Keratinocyte (primary cell): ENCODE data around the gene PCDHA2. TPM values are rescaled to one million over a fixed set of nuclear protein-coding genes. Genes with fewer than 3 reads are reported as not detected.
"Not testable (repeated sequence)": the region's sequence is repeated elsewhere in the genome, so short reads cannot be mapped to it uniquely, and the experiment has no call there.

Source experiments
- DNase-seq: peaks from one replicate; pipeline ENCODE4 v3.0.0-alpha.2; 2011; ENCODE audit warnings: low read depth, missing footprints, low spot score
- FAIRE-seq: peaks from 2 replicates; lab custom pipeline; 2011; peaks lifted over from hg19 to GRCh38; lab: Jason Lieb, UNC
- H2AFZ ChIP-seq: 2 replicates; pipeline ENCODE4 v1.6.0; 2012; ENCODE audit warnings: low read length, control low read depth, inconsistent platforms; ENCODE audit not compliant: control insufficient read depth
- H3K27ac ChIP-seq: 2 replicates; pipeline ENCODE4 v1.5.1; 2011; ENCODE audit warnings: low read length; ENCODE audit not compliant: control insufficient read depth, insufficient read depth
- H3K27me3 ChIP-seq: 3 replicates; pipeline ENCODE4 v1.6.0; 2011; ENCODE audit warnings: low read length; ENCODE audit not compliant: control insufficient read depth, insufficient read depth; ENCODE audit errors: extremely low read depth
- H3K36me3 ChIP-seq, 2 experiments: 2 replicates in 1 of 2; 3 replicates in 1 of 2; pipeline ENCODE4 v1.5.1; 2011; ENCODE audit warnings: low read length in 2 of 2, mild to moderate bottlenecking in 1 of 2; ENCODE audit not compliant: control insufficient read depth in 2 of 2, insufficient read depth in 2 of 2; ENCODE audit errors: extremely low read depth in 1 of 2
- H3K4me1 ChIP-seq: 3 replicates; pipeline ENCODE4 v1.5.1; 2011; ENCODE audit warnings: low read length; ENCODE audit not compliant: control insufficient read depth, insufficient read depth; ENCODE audit errors: extremely low read depth
- H3K4me2 ChIP-seq: 3 replicates; pipeline ENCODE4 v1.6.0; 2011; ENCODE audit warnings: low read depth, low read length; ENCODE audit not compliant: control insufficient read depth, insufficient read depth; ENCODE audit errors: extremely low read depth
- H3K4me3 ChIP-seq, 3 experiments: fragments of 200-600 bp in 1 of 3; sonication (generic) in 1 of 3; 2 replicates in 2 of 3; 3 replicates in 1 of 3; pipeline ENCODE4 v1.5.1; 2011 to 2016; ENCODE audit warnings: low read length in 3 of 3, mild to moderate bottlenecking in 3 of 3, control low read depth in 2 of 3, inconsistent platforms in 1 of 3, low read depth in 1 of 3, mixed read lengths in 1 of 3, mixed run types in 1 of 3, moderate library complexity in 1 of 3; ENCODE audit not compliant: control insufficient read depth in 2 of 3, insufficient read depth in 2 of 3; ENCODE audit errors: extremely low read depth in 1 of 3
- H3K79me2 ChIP-seq: 2 replicates; pipeline ENCODE4 v1.6.0; 2012; ENCODE audit warnings: low read length; ENCODE audit not compliant: control insufficient read depth, insufficient read depth
- H3K9ac ChIP-seq: 3 replicates; pipeline ENCODE4 v1.6.0; 2011; ENCODE audit warnings: low read length; ENCODE audit not compliant: control insufficient read depth, insufficient read depth; ENCODE audit errors: extremely low read depth
- H3K9me1 ChIP-seq: 3 replicates; pipeline ENCODE4 v1.6.0; 2011; ENCODE audit warnings: low read length; ENCODE audit not compliant: control insufficient read depth, insufficient read depth; ENCODE audit errors: extremely low read depth
- H3K9me3 ChIP-seq: 2 replicates; pipeline ENCODE4 v1.5.1; 2012; ENCODE audit warnings: low read depth, low read length; ENCODE audit not compliant: control insufficient read depth
- H4K20me1 ChIP-seq: 3 replicates; pipeline ENCODE4 v1.6.0; 2011; ENCODE audit warnings: low read length; ENCODE audit not compliant: control insufficient read depth, insufficient read depth; ENCODE audit errors: extremely low read depth
- CTCF ChIP-seq, 3 experiments: IDR thresholded peaks in 1 of 3; conservative IDR thresholded peaks in 1 of 3; optimal IDR thresholded peaks in 1 of 3; 2 replicates in 2 of 3; 3 replicates in 1 of 3; pipeline versions ENCODE3 to v1.5.1; 2011; ENCODE audit warnings: low read length in 3 of 3, mild to moderate bottlenecking in 3 of 3, moderate library complexity in 2 of 3, control low read depth in 1 of 3, inconsistent platforms in 1 of 3; ENCODE audit not compliant: insufficient read depth in 2 of 3; ENCODE audit errors: extremely low read depth in 1 of 3
- EZH2 ChIP-seq: IDR thresholded peaks from one replicate; pipeline ENCODE4 v1.6.1; 2012; ENCODE audit warnings: inconsistent platforms, mild to moderate bottlenecking, low read length, moderate library complexity
- dilution Hi-C: fragments of 300-500 bp; cut with MboI; formaldehyde crosslinking; loops from one replicate; pipeline ENCODE4 v1.7.0; 2020; ENCODE audit warnings: low sequenced_read_pairs; ENCODE audit not compliant: extremely low pct_ligation_motif_present
- polyA plus RNA-seq, 5 experiments: library from polyadenylated mRNA; depleted of rRNA in 3 of 5; stranded (reverse) in 3 of 5; stranded (forward) in 1 of 5; unstranded in 1 of 5; fragments of >200 nt; gene quantifications; 1 replicate in 1 of 5; 2 replicates in 3 of 5; 3 replicates in 1 of 5; pipeline versions ENCODE4 v1.2.1 to v1.2.3, GENCODE V29; 2011 to 2012; ENCODE audit warnings: missing spikeins in 2 of 5, low read depth in 1 of 5, low replicate concordance in 1 of 5

PCDHA2 gene
- polyA plus RNA-seq, 1 donor (not counting 4 experiments of a cell fraction or from before 2014, with no cell fraction given), result not detected

- TF ChIP-seq CTCF (optimal IDR thresholded peaks at IDR 0.05 in 1 of 3, IDR thresholded peaks at IDR 0.05 in 1 of 3, conservative IDR thresholded peaks at IDR 0.05 in 1 of 3; ENCODE audit: extremely low read depth in 1 of 3, insufficient read depth in 2 of 3, low read length in 3 of 3) (no peak), EZH2 (no peak)
- no peak for DNase-seq
- no peak overlapping the region for H3K27ac ChIP-seq
- peaks cover 9% of the 10 kb centered on the region for H3K9me3 ChIP-seq
- H4K20me1 ChIP-seq, result no peaks in the 10 kb centered on the region
- dilution Hi-C loops, result no loop called here
- H3K4me2 ChIP-seq, result no peak overlapping the region
- no peak overlapping the region for H2AFZ ChIP-seq
- no peaks in the 10 kb centered on the region for H3K79me2 ChIP-seq
- H3K4me3 ChIP-seq, result no peak overlapping the region
- FAIRE-seq, result no peak
- no peaks in the 10 kb centered on the region for H3K36me3 ChIP-seq
- no peaks in the 10 kb centered on the region for H3K27me3 ChIP-seq
- H3K4me1 ChIP-seq, result no peaks in the 10 kb centered on the region
- H3K9ac ChIP-seq, result no peak overlapping the region
- H3K9me1 ChIP-seq, result no peaks in the 10 kb centered on the region
Measured at GRCh38 chr5:140822281-140822629, 27.6 kb downstream of the PCDHA2 start.

GRCh38 chr5:140822969-140823368 is 28.3 kb downstream of the PCDHA2 start:
- H4K20me1 ChIP-seq, H2AFZ ChIP-seq, H3K27me3 ChIP-seq, H3K4me3 ChIP-seq, H3K27ac ChIP-seq, H3K36me3 ChIP-seq, FAIRE-seq, H3K4me1 ChIP-seq, H3K9ac ChIP-seq, H3K4me2 ChIP-seq, dilution Hi-C loops, H3K9me1 ChIP-seq, DNase-seq, H3K9me3 ChIP-seq, H3K79me2 ChIP-seq: not testable (repeated sequence)

GRCh38 chr5:140823475-140823874 is 28.8 kb downstream of the PCDHA2 start:
- Histone ChIP-seq H3K4me3 (no peak overlapping the region), H3K9me1 (no peaks in the 10 kb centered on the region), H3K36me3 (no peaks in the 10 kb centered on the region), H3K4me1 (no peaks in the 10 kb centered on the region), H3K27me3 (no peaks in the 10 kb centered on the region), H3K9ac (no peak overlapping the region), H3K9me3 (peaks cover 9% of the 10 kb centered on the region), H3K27ac (no peak overlapping the region), H3K4me2 (no peak overlapping the region), H2AFZ (no peak overlapping the region), H4K20me1 (no peaks in the 10 kb centered on the region), H3K79me2 (no peaks in the 10 kb centered on the region)
- dilution Hi-C loops, result no loop called here
- TF ChIP-seq EZH2, result no peak
- no peak for TF ChIP-seq CTCF (optimal IDR thresholded peaks at IDR 0.05 in 1 of 3, IDR thresholded peaks at IDR 0.05 in 1 of 3, conservative IDR thresholded peaks at IDR 0.05 in 1 of 3; ENCODE audit: extremely low read depth in 1 of 3, insufficient read depth in 2 of 3, low read length in 3 of 3)
- no peak for FAIRE-seq
- no peak for DNase-seq
